NCI-H524 treated with DMSO at 0.1 percent for 48 hours (cell line): ENCODE data around the gene LYZL2.
"Not testable (repeated sequence)": the region's sequence is repeated elsewhere in the genome, so short reads cannot be mapped to it uniquely, and the experiment has no call there.

ENCODE experiments used
- DNase-seq: peaks from one replicate; lab custom pipeline; 2025; lab: John Stamatoyannopoulos, UW

The LYZL2 gene

GRCh38 chr10:30629653-30630052 is at the start of gene LYZL2:
Gene LYZL2 (minus strand): TSS chr10:30629753. CDS start chr10:30626915, 2,838 bp downstream.
- DNase-seq, result no peak

- DNase-seq, result not testable (repeated sequence)
These were observed 48.1 kb upstream of the LYZL2 start for GRCh38 chr10:30677616-30678015.

GRCh38 chr10:30677146-30677545 is 47.6 kb upstream of the LYZL2 start:
- not testable (repeated sequence) for DNase-seq

- no peak for DNase-seq
These were observed 46.5 kb upstream of the LYZL2 start for GRCh38 chr10:30675791-30676718.

- DNase-seq, result no peak
These were observed 45.2 kb upstream of the LYZL2 start for GRCh38 chr10:30674796-30675195.

GRCh38 chr10:30673262-30673661 is 43.7 kb upstream of the LYZL2 start:
- DNase-seq, result not testable (repeated sequence)

GRCh38 chr10:30672338-30672737 is 42.8 kb upstream of the LYZL2 start:
- DNase-seq, result not testable (repeated sequence)

- no peak for DNase-seq
These were observed 41.6 kb upstream of the LYZL2 start for GRCh38 chr10:30671026-30671616.

GRCh38 chr10:30667982-30668381 is 38.4 kb upstream of the LYZL2 start:
- not testable (repeated sequence) for DNase-seq

GRCh38 chr10:30663403-30663802 is 33.9 kb upstream of the LYZL2 start:
- DNase-seq, result not testable (repeated sequence)

- DNase-seq, result no peak
These were observed 33.3 kb upstream of the LYZL2 start for GRCh38 chr10:30662814-30663213.

GRCh38 chr10:30660314-30660713 is 30.8 kb upstream of the LYZL2 start:
- DNase-seq, result not testable (repeated sequence)

- DNase-seq, result no peak
These were observed 26.7 kb upstream of the LYZL2 start for GRCh38 chr10:30656233-30656632.

- not testable (repeated sequence) for DNase-seq
These were observed 25.4 kb upstream of the LYZL2 start for GRCh38 chr10:30655001-30655400.

GRCh38 chr10:30651470-30652397 is 22.2 kb upstream of the LYZL2 start:
- not testable (repeated sequence) for DNase-seq

GRCh38 chr10:30647089-30647488 is 17.5 kb upstream of the LYZL2 start:
- DNase-seq, result no peak

GRCh38 chr10:30645340-30645827 is 15.8 kb upstream of the LYZL2 start:
- DNase-seq, result no peak

GRCh38 chr10:30644408-30644861 is 14.9 kb upstream of the LYZL2 start:
- not testable (repeated sequence) for DNase-seq

GRCh38 chr10:30643557-30644199 is 14.1 kb upstream of the LYZL2 start:
- DNase-seq, result not testable (repeated sequence)

- DNase-seq, result not testable (repeated sequence)
These were observed 13.3 kb upstream of the LYZL2 start for GRCh38 chr10:30642856-30643255.
